Regular cardiac myocyte (primary cell): ENCODE results near the gene CFAP53. TPM values are rescaled to one million over a fixed set of nuclear protein-coding genes. Genes with fewer than 3 reads are reported as not detected.

Experiments
- total RNA-seq: library from RNA; depleted of rRNA; stranded (reverse); fragments of >200 nt; gene quantifications from 2 replicates; pipeline ENCODE4 v1.2.3, GENCODE V29; 2014

CFAP53 gene
- total RNA-seq = under 0.01 and 0.85 TPM in 2 replicates

DNA sequence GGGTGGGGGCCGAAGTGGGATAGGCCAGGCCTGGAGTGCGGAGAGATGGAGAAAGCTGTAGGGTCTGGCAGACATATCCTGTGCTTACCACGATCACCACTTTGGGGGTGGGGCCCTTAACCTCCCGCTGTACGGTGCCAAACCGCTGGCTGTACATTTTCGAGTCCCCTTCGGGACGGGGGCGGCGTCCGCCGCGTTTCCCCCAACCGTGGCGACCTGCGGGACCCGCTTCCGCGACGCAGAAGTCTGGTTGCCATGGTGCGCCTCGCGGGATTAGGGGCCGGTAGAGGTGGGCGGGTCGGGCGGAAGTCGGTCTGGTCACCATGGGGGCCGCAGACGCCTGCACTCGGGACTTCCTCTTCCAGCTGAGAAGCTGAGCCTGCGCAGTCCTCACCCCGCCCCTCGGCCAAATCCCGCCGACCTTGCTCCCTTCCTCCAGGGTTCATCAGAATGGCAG is at the start of gene CFAP53:
Gene CFAP53, minus strand, starts transcription at position 248 of the 457 bp plus-strand sequence. Its CDS starts 91 bp downstream, at position 157.

GRCh38 chr18:50287441-50288347 is 21.4 kb upstream of the CFAP53 start, which contains the start of gene CXXC1:
Gene CXXC1 (minus strand): TSS chr18:50287692. CDS start chr18:50287589, 103 bp downstream.

DNA sequence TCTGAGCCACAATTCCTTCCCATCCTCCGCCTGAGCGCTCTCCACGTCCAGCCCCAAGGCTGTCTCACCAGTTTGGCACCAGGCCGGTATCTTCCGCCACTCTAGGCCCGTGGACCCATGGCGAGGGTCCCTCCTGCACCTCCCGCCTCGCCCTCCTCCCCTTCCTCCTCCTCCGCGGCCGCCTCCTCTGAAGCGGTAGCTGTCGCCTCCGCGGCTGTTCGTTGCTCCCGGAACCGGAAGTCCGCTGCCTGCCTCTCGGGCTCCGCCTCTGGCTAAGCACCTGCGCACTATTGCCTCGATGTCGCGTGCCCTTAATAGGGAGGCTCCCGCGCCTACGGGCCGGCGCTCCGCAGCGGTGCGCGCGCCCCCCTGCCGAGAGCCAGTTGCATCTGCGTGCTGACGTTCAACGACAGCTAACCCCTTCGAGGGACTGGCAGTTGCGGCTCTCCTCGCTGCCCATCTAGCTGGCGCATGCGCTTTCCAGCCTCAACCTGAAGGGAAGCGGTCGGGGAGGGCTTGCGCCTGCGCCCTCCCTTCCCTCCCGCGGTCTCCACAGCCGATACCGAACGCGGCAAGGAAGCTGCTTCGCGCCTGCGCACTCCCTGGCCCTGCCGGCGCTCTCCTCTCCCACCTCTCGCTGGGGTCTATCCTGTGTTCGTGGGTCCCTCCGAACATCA is 15.1 kb upstream of the CFAP53 start, which contains the start of gene MBD1:
Gene MBD1, minus strand, starts transcription at position 229 of the 677 bp plus-strand sequence. CDS start 1,531 bp downstream, outside the sequence.

GRCh38 chr18:50194631-50195532 is 71.4 kb downstream of the CFAP53 start, which contains the start of gene MYO5B:
Gene MYO5B (minus strand): TSS chr18:50195147. CDS start chr18:50194793, 354 bp downstream.

Other genes starting within 250 kb of the CFAP53 start
- 0.28 and 0.38 TPM in 2 replicates for gene MYO5B, start 71.3 kb downstream of the CFAP53 start, total RNA-seq
- gene MBD1, start 15.0 kb upstream of the CFAP53 start, total RNA-seq = 56.0 and 59.5 TPM in 2 replicates
- gene CXXC1, start 21.2 kb upstream of the CFAP53 start, total RNA-seq = 24.5 and 61.7 TPM in 2 replicates
- 2.8 and 19.6 TPM in 2 replicates for gene SKA1, start 108.6 kb upstream of the CFAP53 start, total RNA-seq